ENCODE data around the gene TP53AIP1.

Gene TP53AIP1, protein sequence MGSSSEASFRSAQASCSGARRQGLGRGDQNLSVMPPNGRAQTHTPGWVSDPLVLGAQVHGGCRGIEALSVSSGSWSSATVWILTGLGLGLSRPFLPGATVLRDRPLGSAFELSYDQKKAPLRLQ

DNA sequence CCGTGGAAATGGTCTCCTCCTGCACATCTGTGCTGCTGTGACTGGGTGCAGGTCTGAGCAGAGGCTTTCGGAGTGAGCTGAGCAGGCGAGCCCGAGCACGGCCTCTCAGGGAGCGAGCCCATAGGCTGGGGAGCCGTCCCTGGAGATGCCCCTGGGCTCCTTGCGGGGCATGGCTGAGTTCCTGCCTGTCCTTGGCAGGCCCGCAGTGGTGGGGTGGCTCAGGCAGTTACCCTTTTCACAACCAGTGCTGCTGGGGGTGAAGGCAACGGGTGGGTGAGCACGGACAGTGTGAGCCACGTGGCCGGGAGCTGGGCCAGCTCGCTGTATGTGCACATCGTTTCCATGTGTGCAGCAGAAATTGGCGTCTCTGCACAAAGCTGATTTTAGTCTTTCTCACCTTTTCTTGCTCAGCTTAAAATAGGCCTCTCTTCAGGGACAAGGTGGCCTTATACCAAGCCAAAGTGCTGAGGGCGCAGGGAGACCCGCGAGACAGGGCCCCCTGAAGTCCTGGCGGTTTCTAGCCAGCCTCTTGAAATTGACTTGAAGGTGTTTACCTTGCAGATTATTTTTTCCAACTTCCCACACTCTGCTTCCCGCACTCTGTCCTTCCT lies at the start of gene TP53AIP1:
Gene TP53AIP1 (minus strand): TSS at position 55 of the 611 bp plus-strand sequence. CDS start 5,053 bp downstream, outside the sequence.
- no peak for DNase-seq (ENCODE audit: low read depth in 1 of 2, low spot score in 1 of 2)

- DNase-seq (ENCODE audit: low read depth in 1 of 2, low spot score in 1 of 2) = no peak
Measured at GRCh38 chr11:128988242-128988970, 45.7 kb upstream of the TP53AIP1 start.

DNA sequence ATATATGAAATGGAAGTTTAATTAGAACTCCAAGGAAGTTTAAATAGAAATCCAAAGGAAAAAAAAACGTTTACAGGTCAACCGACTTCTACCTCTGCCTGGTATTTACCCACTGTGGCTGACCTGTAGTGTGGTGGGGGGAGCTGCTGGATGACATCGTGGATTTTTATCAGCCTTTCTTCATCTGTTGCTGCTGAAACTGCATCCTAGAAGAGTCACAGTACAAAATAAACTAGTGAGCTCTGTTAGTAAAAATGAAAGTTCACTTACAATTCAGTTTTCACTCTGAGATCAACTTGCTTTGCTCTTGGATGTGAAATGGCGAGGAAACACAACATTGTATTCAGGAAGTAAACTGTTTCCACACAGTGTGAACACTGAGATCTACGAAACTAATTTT lies 43.2 kb upstream of the TP53AIP1 start:
- DNase-seq (ENCODE audit: low read depth in 1 of 2, low spot score in 1 of 2) = no peak

DNA sequence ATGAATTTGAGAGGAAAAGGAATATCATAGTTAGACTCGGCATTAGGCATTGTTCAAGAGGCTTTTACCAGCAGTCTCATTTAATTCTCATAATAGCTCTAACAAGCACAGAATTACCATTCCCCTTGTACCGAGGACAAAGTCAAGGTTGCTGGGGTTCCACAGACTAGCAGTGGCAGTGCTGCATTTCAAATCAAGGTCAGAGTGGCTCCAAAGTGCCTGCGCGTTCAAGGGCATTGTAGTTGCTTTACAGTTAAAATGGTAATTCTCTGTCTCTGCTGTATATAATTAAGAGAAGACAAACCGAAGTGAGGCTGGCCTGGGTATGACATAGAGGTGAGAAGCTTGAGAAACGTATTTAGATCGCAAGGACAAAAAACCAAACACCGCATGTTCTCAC lies 40.4 kb upstream of the TP53AIP1 start:
- DNase-seq (ENCODE audit: low read depth in 1 of 2, low spot score in 1 of 2) = no peak

GRCh38 chr11:128981254-128981653 lies 38.6 kb upstream of the TP53AIP1 start:
- DNase-seq (ENCODE audit: low read depth in 1 of 2, low spot score in 1 of 2) = no peak

- DNase-seq (ENCODE audit: low read depth in 1 of 2, low spot score in 1 of 2) = no peak
Measured at GRCh38 chr11:128970598-128971190, 28.0 kb upstream of the TP53AIP1 start.

DNA sequence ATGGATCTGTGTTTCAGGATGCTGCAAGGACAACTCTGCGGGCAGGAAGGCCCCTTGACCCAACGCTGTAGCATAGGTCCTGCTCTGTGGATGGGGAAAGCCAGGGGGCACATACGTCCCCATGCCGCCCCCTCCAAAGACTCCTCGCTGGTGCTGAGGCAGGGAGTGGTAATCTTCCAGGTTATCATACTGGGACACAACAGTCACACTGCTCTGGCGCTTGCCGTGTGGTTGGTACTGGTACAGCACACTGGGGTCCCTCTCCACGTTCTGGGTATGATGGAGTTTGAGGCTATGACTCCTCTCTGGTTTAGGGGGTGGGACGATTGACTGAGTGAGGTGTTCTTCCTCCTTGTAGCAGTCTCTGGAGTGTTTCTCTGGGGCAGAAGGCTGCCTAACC lies 26.2 kb upstream of the TP53AIP1 start:
- no peak for DNase-seq (ENCODE audit: low read depth in 1 of 2, low spot score in 1 of 2)

- DNase-seq (ENCODE audit: low read depth in 1 of 2, low spot score in 1 of 2) = no peak
Measured at GRCh38 chr11:128967578-128967977, 24.9 kb upstream of the TP53AIP1 start.

- no peak for DNase-seq (ENCODE audit: low read depth in 1 of 2, low spot score in 1 of 2)
Measured at GRCh38 chr11:128965485-128965884, 22.8 kb upstream of the TP53AIP1 start.

DNA sequence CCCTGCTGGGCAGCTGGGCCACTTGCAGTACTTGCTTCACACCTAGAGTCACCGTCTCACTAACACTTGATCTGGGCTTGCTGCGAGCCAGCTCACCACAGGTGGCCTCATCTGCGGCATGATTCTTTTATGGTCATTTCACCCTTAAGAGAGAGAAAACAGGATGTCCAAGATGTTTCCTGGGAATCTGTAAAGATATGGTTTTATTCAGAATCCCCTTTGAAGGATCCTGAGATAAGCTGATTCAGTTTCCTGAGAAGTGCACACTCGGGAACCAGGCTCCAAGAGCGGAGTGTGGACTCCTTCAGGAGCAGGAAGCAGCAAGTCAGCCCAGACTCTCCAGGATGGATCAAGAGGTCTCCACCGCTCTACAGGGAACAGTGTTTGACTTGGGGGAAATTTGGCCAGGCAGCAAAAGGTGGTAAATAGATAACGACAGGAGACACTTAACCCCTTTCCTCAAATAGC lies 21.8 kb upstream of the TP53AIP1 start:
- no peak for DNase-seq (ENCODE audit: low read depth in 1 of 2, low spot score in 1 of 2)

DNA sequence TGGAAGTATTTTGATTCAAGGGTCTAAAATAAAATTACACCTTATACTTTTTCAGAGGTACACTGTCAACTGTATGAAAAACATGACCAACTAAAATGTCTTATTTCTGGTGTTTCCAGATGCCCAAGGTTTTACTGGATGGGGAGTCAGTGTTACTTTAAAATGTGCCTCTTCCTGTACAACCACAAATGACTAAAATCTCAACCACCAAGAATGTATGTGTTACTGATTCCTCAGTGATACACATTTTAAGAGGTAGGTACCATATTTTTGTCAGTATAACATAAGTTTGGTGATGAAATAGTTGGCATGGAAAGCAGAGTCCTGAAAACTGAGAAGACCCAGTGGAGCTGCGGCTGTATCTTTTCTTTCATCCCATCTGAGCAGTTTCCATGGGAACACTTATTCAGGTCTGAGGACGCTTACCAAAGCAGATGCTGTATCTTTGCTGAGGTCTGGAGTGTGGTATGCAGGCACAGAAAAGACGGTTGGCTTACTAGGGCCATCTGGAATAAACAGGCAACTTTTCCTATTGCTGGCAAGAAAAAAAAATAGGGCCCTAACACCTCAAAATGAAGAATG lies 21.2 kb upstream of the TP53AIP1 start:
- no peak for DNase-seq (ENCODE audit: low read depth in 1 of 2, low spot score in 1 of 2)

DNA sequence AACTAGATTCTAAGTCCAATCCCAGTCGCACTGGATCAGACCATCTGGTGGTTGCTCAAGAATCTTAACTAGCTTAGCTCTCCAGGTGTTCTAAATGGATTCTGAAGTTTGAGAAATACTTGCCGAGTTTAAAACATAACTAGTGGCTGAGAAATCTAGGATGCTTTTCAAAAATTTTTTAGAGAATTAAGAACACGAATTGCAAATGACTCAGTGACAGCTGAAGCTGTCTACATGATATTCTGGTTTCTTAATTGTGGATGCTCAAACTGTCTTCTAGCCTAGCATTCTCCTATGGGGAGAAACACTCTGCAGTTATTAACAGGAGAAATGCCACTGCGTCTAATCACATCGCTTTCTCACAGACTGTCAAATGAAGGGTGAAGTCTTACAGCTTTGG lies 20.2 kb upstream of the TP53AIP1 start:
- DNase-seq (ENCODE audit: low read depth in 1 of 2, low spot score in 1 of 2) = no peak

GRCh38 chr11:128961645-128962044 lies 19.0 kb upstream of the TP53AIP1 start:
- DNase-seq (ENCODE audit: low read depth in 1 of 2, low spot score in 1 of 2) = no peak

DNA sequence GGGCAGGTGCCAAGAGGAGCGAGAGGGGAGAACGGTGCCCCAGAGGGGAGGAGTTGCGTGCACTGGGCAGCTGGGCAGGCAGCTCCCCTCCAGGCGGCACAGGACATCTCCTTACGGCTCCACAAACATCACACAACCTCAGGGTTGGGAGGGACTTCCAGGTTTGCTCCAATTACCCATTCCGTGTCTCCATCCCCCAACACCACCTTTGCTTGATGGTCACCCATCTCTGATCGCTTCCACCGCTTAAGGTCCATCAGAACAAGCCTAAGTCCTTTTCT lies 14.5 kb upstream of the TP53AIP1 start:
- DNase-seq (ENCODE audit: low read depth in 1 of 2, low spot score in 1 of 2) = no peak

- no peak for DNase-seq (ENCODE audit: low read depth in 1 of 2, low spot score in 1 of 2)
Measured at GRCh38 chr11:128956401-128957201, 13.9 kb upstream of the TP53AIP1 start.

GRCh38 chr11:128955636-128956035 lies 13.0 kb upstream of the TP53AIP1 start:
- DNase-seq (ENCODE audit: low read depth in 1 of 2, low spot score in 1 of 2) = no peak

DNA sequence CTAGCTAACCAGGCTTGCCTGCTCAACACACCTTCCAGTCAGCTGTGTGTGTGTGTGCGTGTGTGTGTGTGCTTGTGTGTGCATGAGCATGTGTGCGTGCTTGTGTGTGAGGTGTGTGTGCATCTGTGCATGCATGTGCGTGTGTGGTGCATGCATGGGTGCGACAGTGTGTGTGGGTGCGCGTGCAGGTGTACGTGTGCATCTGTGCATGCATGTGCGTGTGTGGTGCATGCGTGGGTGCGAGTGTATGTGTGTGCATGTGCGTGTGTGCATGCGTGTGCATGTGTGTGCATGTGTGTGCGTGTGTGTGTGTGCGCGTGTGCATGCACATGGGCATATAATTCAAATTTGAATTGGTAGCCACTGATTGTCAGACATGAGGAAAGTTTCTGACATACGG lies 10.5 kb upstream of the TP53AIP1 start:
- DNase-seq (ENCODE audit: low read depth in 1 of 2, low spot score in 1 of 2) = no peak

DNA sequence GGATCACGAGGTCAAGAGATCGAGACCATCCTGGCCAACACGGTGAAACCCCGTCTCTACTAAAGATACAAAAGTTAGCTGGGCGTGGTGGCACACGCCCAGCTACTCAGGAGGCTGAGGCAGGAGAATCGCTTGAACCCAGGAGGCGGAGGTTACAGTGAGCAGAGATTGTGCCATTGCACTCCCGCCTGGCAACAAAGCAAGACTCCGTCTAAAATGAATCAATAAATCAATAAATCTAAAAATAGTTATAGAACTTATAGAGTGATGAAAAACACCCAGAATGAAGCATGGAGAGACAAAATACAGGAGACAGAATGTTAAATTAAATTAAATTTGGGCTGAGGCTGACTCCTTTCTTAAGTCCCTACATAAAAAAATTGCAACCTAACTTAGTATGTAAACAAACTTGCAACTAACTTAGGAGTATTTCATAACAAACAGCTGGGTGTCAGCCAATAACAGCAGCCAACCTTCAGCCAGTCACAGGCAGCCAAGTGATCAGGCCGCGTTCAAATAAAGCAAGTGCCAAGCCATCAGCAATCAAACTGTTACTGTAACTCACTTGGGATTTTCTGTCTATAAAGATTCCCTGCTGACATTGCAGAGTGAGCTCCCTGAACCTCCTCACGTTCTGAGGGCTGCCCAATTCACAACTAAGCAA lies 7.3 kb upstream of the TP53AIP1 start:
- DNase-seq (ENCODE audit: low read depth in 1 of 2, low spot score in 1 of 2) = no peak

- DNase-seq (ENCODE audit: low read depth in 1 of 2, low spot score in 1 of 2) = no peak
Measured at GRCh38 chr11:128948583-128948982, 5.9 kb upstream of the TP53AIP1 start.

- no peak for DNase-seq (ENCODE audit: low read depth in 1 of 2, low spot score in 1 of 2)
Measured at GRCh38 chr11:128947773-128948172, 5.1 kb upstream of the TP53AIP1 start.

DNA sequence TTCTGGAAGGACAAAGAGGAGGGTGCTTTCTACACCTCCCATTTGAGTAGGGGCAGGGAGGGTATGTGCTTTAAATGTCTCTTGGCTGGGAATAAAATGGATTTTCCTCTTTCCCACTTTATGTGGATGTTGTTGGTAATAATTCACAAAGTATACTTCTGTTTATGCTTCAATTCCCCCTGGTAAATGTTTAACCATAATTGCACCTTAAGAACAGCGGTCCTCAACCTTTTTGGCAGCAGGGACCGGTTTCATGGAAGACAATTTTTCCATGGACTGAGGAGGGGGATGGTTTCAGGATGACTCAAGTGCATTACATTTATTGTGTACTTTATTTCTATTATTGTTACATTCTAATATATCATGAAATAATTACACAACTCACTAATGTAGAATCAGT lies 4.0 kb upstream of the TP53AIP1 start:
- DNase-seq (ENCODE audit: low read depth in 1 of 2, low spot score in 1 of 2) = no peak
